GM21423 (cell line): ENCODE results near the gene ZDHHC12.

Experiments used
- ATAC-seq: cut with Tn5 transposase; IDR thresholded peaks from one replicate; pipeline ENCODE4 v1.9.1; 2021; ENCODE audit warnings: mild to moderate bottlenecking, moderate library complexity; ENCODE audit not compliant: unreplicated experiment

Gene ZDHHC12

DNA sequence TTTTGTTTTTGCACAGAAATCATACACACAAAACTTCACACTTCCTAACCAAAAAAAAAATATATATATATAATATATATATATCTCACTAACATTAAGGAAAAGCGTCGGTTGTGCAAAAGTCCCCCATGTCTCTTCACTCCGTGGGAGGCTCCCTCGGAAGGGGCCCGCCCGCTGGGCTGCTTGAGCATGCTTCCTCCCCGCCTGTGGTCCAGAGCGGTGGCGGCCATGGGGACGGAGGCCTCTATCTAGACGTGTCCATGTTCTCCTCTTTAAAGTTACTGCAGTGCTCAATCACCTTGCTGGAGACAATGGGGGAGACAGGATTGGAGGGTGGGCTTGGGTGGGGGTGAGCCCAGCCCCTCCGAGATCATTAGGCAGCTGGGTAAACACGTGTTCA, 7.2 kb upstream of the ZDHHC12 start:
- no peak for ATAC-seq

DNA sequence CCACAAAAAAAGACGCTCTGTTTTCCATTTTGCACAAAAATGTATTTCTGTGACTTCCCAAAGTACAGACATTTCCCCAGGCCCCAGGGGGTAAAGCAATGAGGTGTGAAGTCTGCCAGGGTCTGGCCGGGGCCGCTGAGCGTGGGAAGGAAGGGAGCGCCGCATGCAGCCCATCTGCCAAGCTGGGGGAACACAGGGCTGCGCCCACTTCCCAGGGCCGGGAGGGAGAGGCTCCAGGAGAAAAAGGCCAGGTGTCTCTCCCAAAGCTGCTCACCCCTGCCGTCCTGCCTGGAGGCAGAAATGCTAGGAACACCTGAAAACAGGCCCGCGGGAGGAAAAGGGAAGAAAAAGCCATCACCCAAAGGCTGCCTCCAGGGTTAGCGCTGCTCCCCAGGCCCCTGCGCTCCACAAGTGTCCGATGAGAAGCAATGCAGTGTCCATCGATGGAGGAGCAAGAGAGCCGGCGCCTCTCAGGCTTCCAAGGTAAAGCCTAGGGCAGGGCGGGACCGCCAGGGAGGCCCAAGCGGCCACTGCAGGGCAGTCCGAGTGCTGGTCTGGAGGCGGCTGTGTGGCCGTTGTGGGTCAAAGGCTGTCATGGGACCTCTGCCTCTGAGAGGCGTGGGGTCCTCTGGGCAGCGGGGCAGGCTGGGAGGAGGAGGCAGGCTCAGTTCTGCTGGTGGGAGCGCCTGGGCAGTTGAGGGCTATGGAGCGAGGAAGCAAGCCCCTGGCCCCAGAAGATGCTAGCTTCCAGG, 6.0 kb upstream of the ZDHHC12 start:
- ATAC-seq, result no peak

GRCh38 chr9:128729302-128729701, 5.4 kb upstream of the ZDHHC12 start:
- ATAC-seq, result no peak

DNA sequence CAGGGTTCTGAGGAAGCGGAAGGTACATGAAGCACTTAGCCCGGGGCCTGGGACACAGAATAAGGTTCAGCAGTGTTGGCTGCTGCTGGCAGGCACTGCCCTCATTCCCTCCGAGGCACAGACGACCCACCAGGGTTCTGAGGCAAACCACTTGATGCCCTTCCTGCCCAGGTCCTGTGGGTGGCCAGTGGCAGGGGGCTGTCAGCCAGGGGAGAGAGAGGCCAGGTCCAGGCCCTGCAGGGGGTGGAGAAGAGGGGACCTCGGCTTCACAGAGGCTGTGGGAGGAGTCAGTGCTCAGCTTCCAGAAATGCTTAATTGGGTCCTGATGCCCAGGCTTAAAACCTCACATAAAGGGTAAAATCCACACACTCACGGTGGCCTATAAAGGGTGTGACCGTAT, 4.4 kb upstream of the ZDHHC12 start:
- no peak for ATAC-seq

- no peak for ATAC-seq
Observed at GRCh38 chr9:128727640-128728248, 3.8 kb upstream of the ZDHHC12 start.

- peak; percentile 2 for ATAC-seq
Observed at GRCh38 chr9:128724744-128725211, 851 bp upstream of the ZDHHC12 start.

- ATAC-seq, result no peak
Observed at GRCh38 chr9:128723352-128723865, 518 bp downstream of the ZDHHC12 start.

DNA sequence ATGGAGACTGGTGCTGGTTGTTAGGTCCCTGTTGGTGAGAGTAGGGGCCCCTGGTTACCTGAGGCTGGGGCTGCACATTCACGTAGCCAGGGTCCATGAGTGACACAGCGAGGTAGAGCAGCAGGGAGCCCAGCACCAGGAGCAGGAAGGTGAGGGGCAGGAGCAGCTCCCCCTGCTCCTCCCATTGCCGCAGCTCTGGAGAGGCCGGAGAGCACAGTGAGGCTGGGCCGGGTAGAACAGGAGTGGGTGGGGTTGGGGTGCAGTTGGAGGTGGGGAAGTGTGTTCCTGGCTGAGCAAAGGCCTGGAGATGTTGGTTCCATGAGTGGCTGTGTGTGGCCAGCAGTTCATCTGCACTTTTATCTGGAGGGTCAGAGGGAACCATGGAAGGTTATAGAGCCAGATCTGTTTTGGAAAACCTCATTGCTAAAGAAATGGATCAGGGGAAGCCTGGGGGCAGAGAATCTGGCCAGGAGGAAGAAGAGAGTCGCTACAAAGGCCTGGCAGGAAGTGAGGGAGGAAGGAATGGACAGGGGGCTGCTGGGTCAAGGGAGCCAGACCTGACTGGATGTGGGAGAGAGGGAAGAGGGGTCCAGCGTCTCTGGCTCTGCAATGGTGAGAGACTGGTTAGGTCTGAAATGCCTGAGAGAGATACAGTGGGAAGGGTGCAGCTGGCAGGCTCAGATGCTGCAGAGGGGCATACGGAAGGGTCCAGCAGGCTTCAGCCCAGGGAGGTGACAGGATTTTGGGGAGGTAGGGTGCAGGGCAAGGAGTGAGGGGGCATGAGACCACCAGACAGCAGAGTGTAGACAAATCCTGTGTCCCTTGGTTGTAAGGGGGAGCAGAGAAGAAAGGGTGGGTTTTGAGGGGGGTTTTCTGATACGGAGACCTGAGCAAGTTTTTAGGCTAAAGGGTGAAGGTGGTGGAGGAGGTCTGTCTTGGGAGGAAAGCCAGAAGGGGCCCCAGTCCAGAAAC, 1.3 kb downstream of the ZDHHC12 start:
- ATAC-seq, result no peak

DNA sequence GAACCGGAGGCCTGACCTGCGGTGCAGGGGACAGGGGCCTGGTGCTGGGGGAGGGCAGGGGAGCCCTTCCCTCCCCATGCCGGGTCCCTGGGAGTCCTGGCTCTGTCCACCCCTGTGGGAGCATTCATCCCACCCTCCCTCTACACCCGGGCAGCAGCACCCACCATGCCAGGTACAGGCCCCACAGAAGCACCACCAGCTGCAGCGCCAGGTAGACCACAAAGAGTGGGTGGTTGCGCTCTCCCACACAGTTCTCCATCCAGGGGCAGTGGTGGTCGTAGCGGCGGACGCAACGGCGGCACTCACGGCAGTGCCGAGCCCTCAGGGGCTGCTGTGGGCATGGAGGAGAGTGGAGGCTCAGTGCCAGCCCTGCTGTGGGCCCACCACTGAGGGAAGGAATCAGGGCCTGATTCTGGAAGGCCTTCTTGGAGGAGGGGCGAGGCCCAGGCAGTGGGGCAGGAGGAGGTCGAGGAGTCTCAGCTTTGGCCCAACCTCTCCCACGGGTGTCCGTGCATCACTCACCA, 2.4 kb downstream of the ZDHHC12 start:
- ATAC-seq, result no peak

GRCh38 chr9:128720841-128721486, 3.0 kb downstream of the ZDHHC12 start:
- no peak for ATAC-seq

DNA sequence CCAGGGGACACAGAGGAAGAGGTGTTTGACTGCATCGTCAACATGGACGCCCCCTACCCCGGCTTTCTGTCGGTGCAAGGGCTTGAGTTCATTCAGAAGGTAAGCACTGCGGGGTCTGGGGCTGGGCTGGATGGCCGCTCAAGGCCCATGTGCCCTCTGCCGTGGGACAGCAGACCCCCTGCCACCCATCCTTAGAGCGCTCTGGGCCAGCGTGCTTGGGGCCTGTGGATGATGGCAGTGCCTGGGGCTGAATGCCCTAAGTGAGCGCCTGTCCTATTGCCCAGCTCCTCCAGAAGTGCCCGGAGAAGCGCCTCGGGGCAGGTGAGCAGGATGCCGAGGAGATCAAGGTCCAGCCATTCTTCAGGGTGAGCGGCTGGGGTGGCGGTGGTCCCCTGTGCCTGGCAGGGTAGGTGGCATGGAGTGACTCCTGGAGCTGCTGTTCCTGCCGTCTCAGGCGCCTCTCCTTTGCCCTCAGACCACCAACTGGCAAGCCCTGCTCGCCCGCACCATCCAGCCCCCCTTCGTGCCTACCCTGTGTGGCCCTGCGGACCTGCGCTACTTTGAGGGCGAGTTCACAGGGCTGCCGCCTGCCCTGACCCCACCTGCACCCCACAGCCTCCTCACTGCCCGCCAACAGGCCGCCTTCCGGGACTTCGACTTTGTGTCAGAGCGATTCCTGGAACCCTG, 3.9 kb downstream of the ZDHHC12 start:
- ATAC-seq, result no peak

DNA sequence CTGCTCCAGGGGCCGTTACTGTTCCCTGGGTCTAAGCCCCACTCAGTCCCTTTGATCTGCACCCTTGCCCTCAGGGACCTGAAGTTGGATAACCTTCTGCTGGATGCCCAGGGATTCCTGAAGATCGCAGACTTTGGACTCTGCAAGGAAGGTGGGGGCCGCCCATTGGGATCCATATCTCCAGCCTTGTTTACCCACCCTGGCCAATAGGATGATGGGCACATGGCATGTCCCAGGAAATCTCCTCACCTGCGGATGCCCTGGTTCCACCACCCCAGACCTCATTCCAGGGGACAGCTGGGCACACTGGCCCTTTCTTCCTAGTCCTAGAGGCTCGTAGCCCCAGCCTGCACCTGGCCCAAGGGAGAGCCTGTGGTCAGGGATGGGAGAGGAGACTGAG, 5.5 kb downstream of the ZDHHC12 start:
- no peak for ATAC-seq

- no peak for ATAC-seq
Observed at GRCh38 chr9:128718047-128718446, 5.9 kb downstream of the ZDHHC12 start.

- no peak for ATAC-seq
Observed at GRCh38 chr9:128716581-128717254, 7.2 kb downstream of the ZDHHC12 start.

DNA sequence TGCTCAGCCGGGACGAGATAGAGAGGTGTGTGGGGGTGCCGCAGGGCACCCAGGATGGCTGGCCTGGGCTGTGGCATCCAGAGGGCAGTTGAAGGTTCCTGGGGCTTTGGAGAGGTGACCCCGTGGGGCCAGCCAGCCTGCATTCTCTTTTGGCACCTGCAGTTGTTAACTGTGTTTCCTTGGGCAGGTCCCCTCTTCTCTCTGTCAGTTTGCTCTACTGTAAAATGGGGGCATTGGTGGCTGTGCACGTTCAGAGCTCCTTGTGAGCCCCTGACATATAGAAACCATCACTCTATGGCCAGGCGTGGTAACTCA, 8.5 kb downstream of the ZDHHC12 start:
- no peak for ATAC-seq

- ATAC-seq, result no peak
Observed at GRCh38 chr9:128714586-128715435, 9.1 kb downstream of the ZDHHC12 start.

DNA sequence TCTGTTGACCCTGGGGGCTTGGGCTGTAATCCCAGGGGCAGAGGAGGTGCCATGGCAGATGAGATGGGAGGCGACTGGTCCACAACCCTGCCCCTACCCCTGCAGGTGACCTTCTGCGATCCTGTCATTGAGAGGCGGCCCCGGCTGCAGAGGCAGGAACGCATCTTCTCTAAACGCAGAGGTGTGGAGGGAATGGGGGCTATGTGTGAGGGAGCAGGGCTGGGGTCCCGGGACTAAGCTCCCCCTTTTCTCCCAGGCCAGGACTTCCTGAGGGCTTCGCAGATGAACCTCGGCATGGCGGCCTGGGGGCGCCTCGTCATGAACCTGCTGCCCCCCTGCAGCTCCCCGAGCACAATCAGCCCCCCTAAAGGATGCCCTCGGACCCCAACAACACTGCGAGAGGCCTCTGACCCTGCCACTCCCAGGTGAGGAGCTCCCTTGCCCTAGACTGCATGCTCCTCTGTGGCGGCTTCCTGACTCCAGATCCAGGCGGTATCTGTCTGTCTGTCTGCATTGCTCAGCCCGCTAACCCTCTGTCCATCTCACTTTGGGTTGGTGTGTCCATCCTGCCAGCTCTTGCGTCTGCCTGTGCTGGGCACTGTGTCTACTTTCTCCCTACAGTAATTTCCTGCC, 9.9 kb downstream of the ZDHHC12 start:
- ATAC-seq, result no peak

GRCh38 chr9:128713411-128713780, 10.5 kb downstream of the ZDHHC12 start:
- ATAC-seq, result no peak
